Measurements from ENCODE around the gene CD8B2.
"Not testable (repeated sequence)": the region's sequence is repeated elsewhere in the genome, so short reads cannot be mapped to it uniquely, and the experiment has no call there.

- not testable (repeated sequence) for TF ChIP-seq SREBF2 (IDR thresholded peaks at IDR 0.05); NFE2L2 (conservative IDR thresholded peaks at IDR 0.05; ENCODE audit: low read length); MAX (IDR thresholded peaks at IDR 0.05); PHF8 (IDR thresholded peaks at IDR 0.05; ENCODE audit: borderline replicate concordance, low read depth)
These were observed 22.2 kb downstream of the CD8B2 start for GRCh38 chr2:106509374-106509770.

All from A549 (cell line).